COLO829 (cell line): ENCODE results near the gene WDR75.
"Not testable (repeated sequence)": the region's sequence is repeated elsewhere in the genome, so short reads cannot be mapped to it uniquely, and the experiment has no call there.

Experiments used
- DNase-seq: peaks from one replicate; pipeline ENCODE4 v3.0.0; 2012; ENCODE audit warnings: low spot score

WDR75 gene

GRCh38 chr2:189440947-189441708 lies at the start of gene WDR75:
Gene WDR75 (plus strand): TSS chr2:189441474. CDS start chr2:189441493, 19 bp downstream.
- peak; percentile 87 for DNase-seq

GRCh38 chr2:189393440-189394111 lies 47.7 kb upstream of the WDR75 start:
- peak; percentile 75 for DNase-seq

GRCh38 chr2:189394525-189394924 lies 46.7 kb upstream of the WDR75 start:
- DNase-seq: no peak

GRCh38 chr2:189402932-189403331 lies 38.3 kb upstream of the WDR75 start:
- no peak for DNase-seq

- no peak for DNase-seq
Measured at GRCh38 chr2:189406586-189407233, 34.6 kb upstream of the WDR75 start.

- no peak for DNase-seq
Measured at GRCh38 chr2:189407281-189408209, 33.7 kb upstream of the WDR75 start.

DNA sequence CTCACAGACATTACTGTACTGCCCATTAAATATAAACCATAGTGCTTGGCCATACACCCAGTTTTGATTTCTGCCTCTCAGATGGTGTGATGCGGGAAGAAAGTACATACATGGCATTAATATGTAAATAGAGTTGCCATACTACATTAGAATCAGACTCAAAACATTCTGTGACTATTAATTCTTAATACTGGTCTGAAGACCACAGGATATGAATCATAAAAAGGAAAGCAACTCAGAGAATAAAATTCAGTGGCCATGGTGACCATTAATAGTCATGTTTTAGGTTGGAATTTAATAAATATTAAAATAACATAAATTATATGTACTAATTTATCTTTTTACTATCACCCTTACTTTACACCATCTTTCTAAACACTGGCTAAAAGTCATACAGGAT lies 33.0 kb upstream of the WDR75 start:
- DNase-seq: no peak

DNA sequence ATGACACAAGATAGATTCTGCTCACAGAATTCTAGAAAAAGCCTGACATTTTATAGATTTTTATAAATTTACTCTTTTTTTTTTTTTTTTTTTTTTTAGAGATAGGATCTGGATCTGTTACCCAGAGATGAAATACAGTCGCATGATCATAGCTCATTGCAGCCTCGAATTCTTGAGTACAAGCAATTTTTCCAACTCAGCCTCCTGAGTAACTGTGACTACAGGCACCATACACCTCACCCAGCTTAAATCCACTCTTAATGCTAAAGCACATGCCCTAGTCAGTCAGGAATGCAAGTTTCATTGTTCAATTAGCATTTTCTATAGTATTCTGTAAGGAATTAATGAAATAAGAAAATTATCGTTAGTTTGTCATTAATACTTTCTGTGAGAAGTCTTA lies 32.1 kb upstream of the WDR75 start:
- no peak for DNase-seq

DNA sequence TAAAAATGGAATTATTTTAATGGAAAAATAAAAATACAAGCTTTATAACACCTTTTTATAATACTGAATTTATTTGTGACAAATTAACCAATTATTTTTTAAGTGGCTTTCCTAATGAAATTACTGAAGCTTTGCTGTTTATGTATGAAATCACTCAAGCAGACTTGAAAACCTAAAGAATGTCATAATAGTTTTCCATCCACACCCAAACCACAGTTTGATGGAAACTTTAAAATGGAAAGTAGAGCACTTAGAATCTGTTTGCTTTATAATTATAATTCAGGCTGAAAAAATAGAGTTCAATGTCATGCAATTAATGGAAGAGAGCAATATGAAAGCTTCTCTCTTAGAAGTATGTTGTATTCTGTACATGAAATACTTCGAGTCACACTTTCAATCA lies 31.6 kb upstream of the WDR75 start:
- no peak for DNase-seq

GRCh38 chr2:189411860-189412259 lies 29.4 kb upstream of the WDR75 start:
- DNase-seq: no peak

GRCh38 chr2:189412330-189412953 lies 28.8 kb upstream of the WDR75 start:
- peak; percentile 33 for DNase-seq

GRCh38 chr2:189413249-189413648 lies 28.0 kb upstream of the WDR75 start:
- no peak for DNase-seq

GRCh38 chr2:189421644-189422043 lies 19.6 kb upstream of the WDR75 start:
- DNase-seq: no peak

GRCh38 chr2:189424961-189425360 lies 16.3 kb upstream of the WDR75 start:
- DNase-seq: no peak

- DNase-seq: no peak
Measured at GRCh38 chr2:189425676-189426075, 15.6 kb upstream of the WDR75 start.

- DNase-seq: no peak
Measured at GRCh38 chr2:189426886-189427285, 14.4 kb upstream of the WDR75 start.

DNA sequence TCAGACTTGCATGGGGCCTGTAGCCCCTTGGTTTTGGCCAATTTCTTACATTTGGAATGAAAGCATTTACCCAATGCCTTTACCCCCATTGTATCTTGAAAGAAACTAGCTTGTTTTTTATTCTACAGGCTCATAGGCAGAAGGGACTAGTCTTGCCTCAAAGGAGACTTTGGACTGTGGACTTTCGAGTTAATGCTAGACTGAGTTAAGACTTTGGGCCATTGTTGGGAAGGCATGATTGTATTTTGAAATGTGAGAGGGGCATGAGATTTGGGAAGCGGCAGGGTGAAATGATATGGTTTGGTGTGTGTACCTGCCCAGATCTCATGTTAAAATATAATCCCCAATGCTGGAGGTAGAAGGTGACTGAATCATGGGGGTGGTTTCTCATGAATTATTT lies 13.4 kb upstream of the WDR75 start:
- DNase-seq: no peak

- not testable (repeated sequence) for DNase-seq
Measured at GRCh38 chr2:189430448-189430847, 10.8 kb upstream of the WDR75 start.

DNA sequence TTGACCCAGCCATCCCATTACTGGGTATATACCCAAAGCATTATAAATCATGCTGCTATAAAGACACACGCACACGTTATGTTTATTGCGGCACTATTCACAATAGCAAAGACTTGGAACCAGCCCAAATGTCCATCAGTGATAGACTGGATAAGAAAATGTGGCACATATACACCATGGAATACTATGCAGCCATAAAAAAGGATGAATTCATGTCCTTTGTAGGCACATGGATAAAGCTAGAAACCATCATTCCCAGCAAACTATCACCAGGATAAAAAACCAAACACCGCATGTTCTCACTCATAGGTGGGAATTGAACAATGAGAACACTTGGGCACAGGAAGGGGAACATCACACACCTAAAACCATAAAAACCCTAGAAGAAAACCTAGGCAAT lies 5.5 kb upstream of the WDR75 start:
- not testable (repeated sequence) for DNase-seq

- DNase-seq: no peak
Measured at GRCh38 chr2:189437926-189438325, 3.3 kb upstream of the WDR75 start.

GRCh38 chr2:189439342-189439741 lies 1.9 kb upstream of the WDR75 start:
- no peak for DNase-seq

- DNase-seq: no peak
Measured at GRCh38 chr2:189440644-189440946, 679 bp upstream of the WDR75 start.
